Lower leg skin (tissue), 4 donors: Measurements from ENCODE around the gene MIA2. TPM values are rescaled to one million over a fixed set of nuclear protein-coding genes. Genes with fewer than 3 reads are reported as not detected.
"Not testable (repeated sequence)": the region's sequence is repeated elsewhere in the genome, so short reads cannot be mapped to it uniquely, and the experiment has no call there.

Experiments
- DNase-seq, 2 donors: peaks; one replicate each; pipeline ENCODE4 v3.0.0-alpha.2; 2019; ENCODE audit warnings: low spot score in 2 of 2
- H3K4me3 ChIP-seq: fragments of 200-600 bp; sonication (generic); 2 replicates; pipeline ENCODE4 v1.5.1; 2017; ENCODE audit warnings: mild to moderate bottlenecking, low read depth; ENCODE audit not compliant: poor library complexity, severe bottlenecking
- CTCF ChIP-seq, 3 donors: fragments of 450-650 bp; IDR thresholded peaks; one replicate each; pipeline ENCODE4 v1.5.1; 2016; ENCODE audit warnings: antibody characterized with exemption in 3 of 3, mild to moderate bottlenecking in 3 of 3, moderate library complexity in 2 of 3
- POLR2A ChIP-seq, 2 donors: fragments of 450-650 bp; IDR thresholded peaks; one replicate each; pipeline ENCODE4 v1.6.1; 2016 to 2017; ENCODE audit warnings: antibody characterized with exemption in 2 of 2, mild to moderate bottlenecking in 1 of 2, moderate library complexity in 1 of 2
- WGBS, 2 donors: methylation state at CpG; one replicate each; pipeline ENCODE4 v1.1.5; 2018; 5-methylcytosine and 5-hydroxymethylcytosine counted together
- intact Hi-C: fragments of 100-400 bp; cut with DNase I; formaldehyde crosslinking; loops from one replicate; pipeline ENCODE4 v1.15.0; 2023; ENCODE audit warnings: low total_unique reads
- total RNA-seq, 4 donors: library from RNA; depleted of rRNA; stranded (reverse); fragments of >200 nt; gene quantifications; one replicate each; pipeline ENCODE4 v1.1.0, GENCODE V29; 2016

Gene MIA2
- total RNA-seq, 4 donors from 2014 or later: 14.0 to 19.5 (median 15.8) TPM

GRCh38 chr14:39279515-39279914 is 45.8 kb downstream of the MIA2 start:
- no peak overlapping the region for H3K4me3 ChIP-seq
- intact Hi-C loops: no loop called here
- no peak for TF ChIP-seq CTCF (IDR thresholded peaks at IDR 0.05)
- no peak for TF ChIP-seq POLR2A (IDR thresholded peaks at IDR 0.05)
- 87 to 91% methylated on average over 3 of the region's 3 CpGs for WGBS, 2 donors
- no peak for DNase-seq

GRCh38 chr14:39280678-39281077 is 47.0 kb downstream of the MIA2 start:
- 94 to 100% methylated on average over 3 of the region's 3 CpGs for WGBS, 2 donors
- DNase-seq, H3K4me3 ChIP-seq, intact Hi-C loops: not testable (repeated sequence)

GRCh38 chr14:39289523-39289922 is 55.8 kb downstream of the MIA2 start:
- intact Hi-C loops: no loop called here
- no peak overlapping the region for H3K4me3 ChIP-seq
- 94 to 97% methylated on average over 1 of the region's 1 CpG for WGBS, 2 donors
- TF ChIP-seq POLR2A (IDR thresholded peaks at IDR 0.05) (no peak), CTCF (IDR thresholded peaks at IDR 0.05) (no peak)
- no peak for DNase-seq

DNA sequence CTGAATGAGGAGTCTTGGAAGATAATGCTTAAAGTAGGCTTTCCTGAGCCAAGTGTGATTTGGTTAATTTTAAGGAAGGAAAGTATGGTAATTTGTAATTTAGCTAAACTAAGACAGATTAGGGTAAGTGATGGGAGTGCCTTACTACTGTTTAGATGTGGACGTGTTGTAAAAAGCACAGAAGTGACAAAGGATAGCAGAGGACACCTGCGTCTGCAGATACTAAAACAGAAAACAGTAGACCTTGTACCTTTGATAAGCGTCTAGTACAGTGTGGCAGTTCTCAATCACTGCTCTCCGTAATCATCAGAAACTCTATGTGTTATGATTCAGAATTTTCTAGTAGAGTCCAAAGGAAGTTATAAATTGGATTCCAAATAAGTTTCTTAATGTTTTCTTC is 58.0 kb downstream of the MIA2 start:
- intact Hi-C loops: no loop called here
- WGBS, 2 donors: 94% methylated on average over 4 of the region's 4 CpGs
- no peak overlapping the region for H3K4me3 ChIP-seq
- DNase-seq: no peak
- no peak for TF ChIP-seq CTCF (IDR thresholded peaks at IDR 0.05)
- TF ChIP-seq POLR2A (IDR thresholded peaks at IDR 0.05): no peak

- 96 to 98% methylated on average over 2 of the region's 2 CpGs for WGBS, 2 donors
- H3K4me3 ChIP-seq: no peak overlapping the region
- no peak for DNase-seq
- intact Hi-C loops: no loop called here
- TF ChIP-seq CTCF (IDR thresholded peaks at IDR 0.05) (no peak), POLR2A (IDR thresholded peaks at IDR 0.05) (no peak)
These were observed 59.9 kb downstream of the MIA2 start for GRCh38 chr14:39293629-39294028.

- DNase-seq: not testable (repeated sequence)
These were observed 66.7 kb downstream of the MIA2 start for GRCh38 chr14:39300389-39300788.

GRCh38 chr14:39302124-39302810 is 68.6 kb downstream of the MIA2 start:
- TF ChIP-seq CTCF (IDR thresholded peaks at IDR 0.05) (no peak), POLR2A (IDR thresholded peaks at IDR 0.05) (no peak)
- whole genome bisulfite sequencing, 2 donors: 95 to 96% methylated on average over 4 of the region's 4 CpGs
- intact Hi-C loops: no loop called here
- no peak for DNase-seq
- H3K4me3 ChIP-seq: no peak overlapping the region

More at GRCh38 chr14:39300389-39300788, 66.7 kb downstream of the MIA2 start:
- intact Hi-C loops, H3K4me3 ChIP-seq: not testable (repeated sequence)
- 96% methylated on average over 3 of the region's 3 CpGs for WGBS, 2 donors
